Mesendoderm (in vitro differentiated cells): ENCODE results near the gene TMEM115.

ENCODE experiments used
- DNase-seq: peaks from one replicate; pipeline ENCODE4 v3.0.0; 2013
- H2AK5ac ChIP-seq: 2 replicates; pipeline ENCODE4 v1.6.1; 2013; ENCODE audit warnings: low read length, inconsistent platforms
- H2BK120ac ChIP-seq: 2 replicates; pipeline ENCODE4 v1.6.1; 2013; ENCODE audit warnings: low read depth, mild to moderate bottlenecking, low read length, moderate library complexity, mixed read lengths
- H2BK15ac ChIP-seq: replicated peaks from 2 replicates; pipeline ENCODE4 v1.6.1; 2013; ENCODE audit warnings: low read depth, mild to moderate bottlenecking, moderate library complexity
- H2BK5ac ChIP-seq: 2 replicates; pipeline ENCODE4 v1.6.1; 2013; ENCODE audit warnings: low read length, inconsistent platforms
- H3K18ac ChIP-seq: 2 replicates; pipeline ENCODE4 v1.6.1; 2013; ENCODE audit warnings: mild to moderate bottlenecking, low read length, mixed read lengths
- H3K23ac ChIP-seq: one replicate; pipeline ENCODE4 v1.6.1; 2013; ENCODE audit warnings: low read length
- H3K27ac ChIP-seq: 2 replicates; pipeline ENCODE4 v1.5.1; 2013; ENCODE audit warnings: low read depth, mild to moderate bottlenecking, inconsistent platforms, low read length, moderate library complexity
- H3K27me3 ChIP-seq: 2 replicates; pipeline ENCODE4 v1.6.1; 2013; ENCODE audit warnings: low read length, control low read depth, mild to moderate bottlenecking, inconsistent platforms; ENCODE audit not compliant: insufficient read depth, poor library complexity
- H3K36me3 ChIP-seq: 2 replicates; pipeline ENCODE4 v1.6.1; 2013; ENCODE audit warnings: low read length, inconsistent platforms; ENCODE audit not compliant: control insufficient read depth, insufficient read depth
- H3K4ac ChIP-seq: one replicate; pipeline ENCODE4 v1.6.1; 2013; ENCODE audit warnings: low read depth, mild to moderate bottlenecking, low read length, moderate library complexity
- H3K4me1 ChIP-seq: 2 replicates; pipeline ENCODE4 v1.6.1; 2013; ENCODE audit warnings: low read depth, low read length, inconsistent platforms; ENCODE audit not compliant: control insufficient read depth
- H3K4me2 ChIP-seq: 2 replicates; pipeline ENCODE4 v1.6.1; 2013; ENCODE audit warnings: low read length
- H3K4me3 ChIP-seq: 2 replicates; pipeline ENCODE4 v1.5.1; 2013; ENCODE audit warnings: mild to moderate bottlenecking, low read length
- H3K56ac ChIP-seq: one replicate; pipeline ENCODE4 v1.6.1; 2013; ENCODE audit warnings: low read length
- H3K79me1 ChIP-seq: 2 replicates; pipeline ENCODE4 v1.6.1; 2013; ENCODE audit warnings: low read length, inconsistent platforms
- H3K79me2 ChIP-seq: 2 replicates; pipeline ENCODE4 v1.6.1; 2013; ENCODE audit warnings: mild to moderate bottlenecking, low read length; ENCODE audit not compliant: control insufficient read depth, insufficient read depth
- H3K9ac ChIP-seq: 2 replicates; pipeline ENCODE4 v1.6.1; 2013; ENCODE audit warnings: low read length, inconsistent platforms
- H4K5ac ChIP-seq: one replicate; pipeline ENCODE4 v1.6.1; 2013; ENCODE audit warnings: low read length
- H4K8ac ChIP-seq: one replicate; pipeline ENCODE4 v1.6.1; 2013; ENCODE audit warnings: low read depth, mild to moderate bottlenecking, control low read depth, low read length, moderate library complexity
- WGBS: extraction: QIAGEN DNeasy Blood & Tissue Kit; methylation state at CpG from one replicate; pipeline ENCODE4 v1.1.7; 2013; ENCODE audit warnings: low lambda C conversion rate, missing lambda C conversion rate; ENCODE audit not compliant: insufficient coverage; ENCODE audit errors: extremely low coverage; 5-methylcytosine and 5-hydroxymethylcytosine counted together

The TMEM115 gene

DNA sequence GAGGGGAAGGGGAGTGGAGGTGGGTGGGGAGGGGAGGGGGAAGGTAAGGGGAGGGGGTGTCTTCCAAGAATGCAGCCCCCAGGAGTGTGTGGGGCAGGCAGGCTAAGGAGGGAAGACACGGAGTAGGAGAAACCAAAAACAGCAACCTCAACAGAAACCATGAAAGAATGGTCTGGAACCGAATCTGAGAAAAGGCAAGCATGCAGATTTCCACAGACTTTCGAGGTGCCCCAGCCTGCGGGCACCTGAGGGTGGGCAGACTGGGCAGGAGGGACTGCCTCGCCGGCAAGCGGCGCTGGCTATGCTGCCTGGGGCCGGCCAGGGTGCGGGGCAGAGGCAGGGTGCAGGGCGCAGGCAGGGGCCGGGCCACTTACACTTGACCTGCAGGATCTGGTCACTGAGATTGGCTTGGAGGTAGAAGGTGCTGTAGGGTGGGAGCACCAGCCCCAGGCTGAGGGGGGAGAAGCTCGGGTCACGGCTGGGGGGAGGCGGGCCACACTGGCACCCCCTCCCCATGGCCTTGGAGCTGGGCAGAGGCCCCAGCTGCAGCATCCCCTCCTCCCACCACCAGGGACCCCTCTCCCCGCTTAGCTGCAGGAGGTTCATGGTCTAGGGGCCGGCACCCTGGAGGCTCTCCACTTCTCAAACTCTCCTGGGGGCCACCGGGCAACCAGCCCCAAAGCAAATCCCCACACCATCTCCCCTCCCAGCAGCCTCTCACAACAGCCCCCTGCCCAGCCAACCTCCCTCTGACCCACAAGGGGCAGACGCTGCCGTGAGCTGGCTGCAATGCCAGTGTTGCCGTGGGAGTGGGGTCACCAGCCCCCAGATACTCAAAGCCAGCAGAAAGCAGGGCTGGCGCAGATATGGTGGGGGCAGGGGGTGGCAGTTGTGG is 15.3 kb upstream of the TMEM115 start:
- H3K4me3 ChIP-seq: no peak overlapping the region
- H4K5ac ChIP-seq: no peak overlapping the region
- no peaks in the 10 kb centered on the region for H3K36me3 ChIP-seq
- no peak overlapping the region for H2BK120ac ChIP-seq
- H3K79me1 ChIP-seq: no peaks in the 10 kb centered on the region
- H3K9ac ChIP-seq: no peak overlapping the region
- H3K23ac ChIP-seq: peak overlapping the region; percentile 16
- no peak overlapping the region for H4K8ac ChIP-seq
- H3K4ac ChIP-seq: no peak overlapping the region
- no peak overlapping the region for H2BK5ac ChIP-seq
- no peak overlapping the region for H3K4me2 ChIP-seq
- peak overlapping the region; percentile 73 for H3K56ac ChIP-seq
- no peak for DNase-seq
- H3K27ac ChIP-seq: no peak overlapping the region
- H3K79me2 ChIP-seq: no peaks in the 10 kb centered on the region
- H3K18ac ChIP-seq: peak overlapping the region; percentile 3
- H3K4me1 ChIP-seq: peaks cover 3% of the 10 kb centered on the region
- no peak overlapping the region for H2AK5ac ChIP-seq
- WGBS: no CpG with 5 or more reads among the region's 22 CpGs
- H3K27me3 ChIP-seq: no peaks in the 10 kb centered on the region
- H2BK15ac ChIP-seq: no peak overlapping the region

DNA sequence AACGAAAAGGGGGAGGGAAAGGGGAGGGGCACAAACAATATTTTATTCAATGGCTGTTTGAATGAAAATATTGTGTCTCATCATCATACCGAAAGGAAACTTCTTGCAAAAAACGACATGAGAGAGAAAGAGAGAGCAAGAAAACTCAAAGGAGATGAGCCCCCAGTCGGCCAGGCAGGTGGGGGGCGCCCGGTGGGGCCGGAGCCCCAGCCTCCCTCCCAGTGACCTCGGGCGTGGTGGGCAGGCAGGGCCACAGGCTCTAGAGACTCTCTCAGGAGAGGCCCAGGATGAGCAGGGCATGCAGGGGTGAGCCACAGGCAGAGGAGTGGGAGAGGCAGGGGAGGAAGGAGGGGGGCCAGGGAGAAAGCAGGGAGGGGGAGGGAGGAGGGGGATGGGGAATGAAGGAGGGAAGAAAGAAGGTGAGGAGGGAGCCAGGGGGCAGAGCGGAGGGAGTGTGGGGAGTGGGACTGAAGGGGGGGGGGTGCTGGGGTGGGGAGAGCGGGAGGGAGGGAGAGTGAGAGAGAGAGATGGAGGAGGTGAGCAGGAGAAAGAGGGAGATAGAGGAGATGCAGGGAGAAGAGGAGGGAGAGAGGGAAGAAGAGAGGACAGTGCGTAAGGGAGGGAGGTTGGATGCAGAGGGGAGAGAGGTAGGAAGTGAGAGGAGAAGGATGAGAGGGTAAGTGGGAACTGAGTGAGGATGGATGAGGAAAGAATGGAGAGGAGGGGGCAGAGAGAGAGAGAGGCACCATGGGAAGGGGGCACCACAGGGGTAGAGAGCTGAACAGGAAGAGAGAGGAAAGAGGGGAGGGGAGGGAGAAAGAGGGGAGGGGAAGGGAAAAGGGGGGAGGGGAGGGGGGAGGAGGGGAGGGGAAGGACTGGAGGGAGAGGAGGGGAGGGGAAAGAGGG is 14.1 kb upstream of the TMEM115 start:
- no peak overlapping the region for H3K27ac ChIP-seq
- H3K4me1 ChIP-seq: peaks cover 3% of the 10 kb centered on the region
- H3K4me2 ChIP-seq: no peak overlapping the region
- H3K18ac ChIP-seq: no peak overlapping the region
- peak; percentile 61 for DNase-seq
- no peak overlapping the region for H3K4ac ChIP-seq
- no peak overlapping the region for H3K23ac ChIP-seq
- no peak overlapping the region for H4K5ac ChIP-seq
- no peaks in the 10 kb centered on the region for H3K79me2 ChIP-seq
- no peak overlapping the region for H3K4me3 ChIP-seq
- H2BK15ac ChIP-seq: no peak overlapping the region
- H3K36me3 ChIP-seq: no peaks in the 10 kb centered on the region
- WGBS: no CpG with 5 or more reads among the region's 12 CpGs
- no peak overlapping the region for H3K9ac ChIP-seq
- no peaks in the 10 kb centered on the region for H3K27me3 ChIP-seq
- no peak overlapping the region for H2BK120ac ChIP-seq
- peak overlapping the region; percentile 40 for H2BK5ac ChIP-seq
- no peaks in the 10 kb centered on the region for H3K79me1 ChIP-seq
- H4K8ac ChIP-seq: no peak overlapping the region
- H2AK5ac ChIP-seq: no peak overlapping the region
- H3K56ac ChIP-seq: peak overlapping the region; percentile 79

DNA sequence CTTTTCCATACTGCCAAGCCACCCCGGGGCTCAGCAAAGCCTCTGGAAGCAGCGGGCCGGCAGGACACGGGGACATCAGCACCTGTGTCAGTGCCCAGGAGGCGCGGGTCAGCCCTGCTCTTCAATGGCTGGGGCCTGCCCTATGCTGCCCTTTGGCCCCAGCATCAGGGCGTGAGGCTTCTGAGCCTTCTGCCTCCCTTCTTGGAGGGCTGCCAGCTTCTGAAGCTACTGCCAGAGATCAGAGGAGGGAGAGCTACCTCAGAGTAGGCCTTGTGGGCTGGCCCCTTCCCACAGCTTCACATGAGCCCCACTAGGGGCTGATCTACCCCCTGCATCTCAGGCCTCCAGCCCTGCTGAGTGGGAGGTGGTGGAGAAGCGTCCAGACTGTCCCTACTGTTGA is 13.0 kb upstream of the TMEM115 start:
- Histone ChIP-seq H3K9ac (no peak overlapping the region), H4K8ac (no peak overlapping the region), H3K4ac (no peak overlapping the region), H3K79me1 (no peaks in the 10 kb centered on the region), H3K36me3 (no peaks in the 10 kb centered on the region), H3K4me1 (peaks cover 3% of the 10 kb centered on the region), H3K4me2 (no peak overlapping the region), H2BK15ac (no peak overlapping the region), H3K4me3 (no peak overlapping the region), H2BK120ac (no peak overlapping the region), H3K18ac (no peak overlapping the region), H3K27ac (no peak overlapping the region), H3K79me2 (no peaks in the 10 kb centered on the region), H3K56ac (no peak overlapping the region), H3K23ac (no peak overlapping the region), H2AK5ac (no peak overlapping the region), H2BK5ac (no peak overlapping the region), H4K5ac (no peak overlapping the region), H3K27me3 (no peaks in the 10 kb centered on the region)
- WGBS: no CpG with 5 or more reads among the region's 8 CpGs
- DNase-seq: no peak

DNA sequence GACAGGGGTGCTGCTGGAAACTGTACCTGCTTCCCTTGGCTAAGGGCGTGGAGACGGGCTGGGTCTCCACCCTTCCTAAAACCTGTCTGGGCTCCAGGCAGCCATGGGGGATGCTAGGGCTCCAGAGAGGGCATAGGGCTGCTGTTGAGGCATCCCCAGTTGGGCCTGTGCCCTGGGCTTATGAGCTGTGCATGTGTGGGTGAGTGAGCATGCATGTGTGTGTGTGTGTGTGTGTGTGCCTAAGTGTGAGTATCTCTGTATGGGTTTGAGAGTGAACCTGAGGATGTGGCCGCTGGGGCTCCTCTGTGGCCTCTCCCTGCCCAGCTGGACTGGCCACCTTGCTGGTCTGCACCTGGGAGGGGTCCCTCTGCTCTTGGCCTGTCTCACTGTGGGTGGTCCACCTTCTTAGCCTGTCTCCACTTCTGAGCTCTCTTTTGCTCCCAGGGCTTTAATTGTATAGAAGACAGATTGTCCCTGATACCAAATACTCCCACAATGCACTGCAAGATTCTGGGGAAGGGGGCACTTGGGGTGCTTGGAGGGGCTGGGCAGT is 11.9 kb upstream of the TMEM115 start:
- peak overlapping the region; percentile 12 for H3K56ac ChIP-seq
- H3K9ac ChIP-seq: peak overlapping the region; percentile 20
- no peak overlapping the region for H3K4me3 ChIP-seq
- WGBS: no CpG with 5 or more reads among the region's 3 CpGs
- no peak overlapping the region for H2BK5ac ChIP-seq
- no peak overlapping the region for H3K27ac ChIP-seq
- H3K79me2 ChIP-seq: no peaks in the 10 kb centered on the region
- H3K4ac ChIP-seq: no peak overlapping the region
- H3K4me1 ChIP-seq: peaks cover 3% of the 10 kb centered on the region
- H3K36me3 ChIP-seq: no peaks in the 10 kb centered on the region
- no peak overlapping the region for H4K8ac ChIP-seq
- H3K79me1 ChIP-seq: no peaks in the 10 kb centered on the region
- H3K18ac ChIP-seq: no peak overlapping the region
- no peaks in the 10 kb centered on the region for H3K27me3 ChIP-seq
- no peak overlapping the region for H4K5ac ChIP-seq
- H3K23ac ChIP-seq: no peak overlapping the region
- H3K4me2 ChIP-seq: no peak overlapping the region
- no peak overlapping the region for H2BK120ac ChIP-seq
- DNase-seq: no peak
- no peak overlapping the region for H2AK5ac ChIP-seq
- H2BK15ac ChIP-seq: no peak overlapping the region

DNA sequence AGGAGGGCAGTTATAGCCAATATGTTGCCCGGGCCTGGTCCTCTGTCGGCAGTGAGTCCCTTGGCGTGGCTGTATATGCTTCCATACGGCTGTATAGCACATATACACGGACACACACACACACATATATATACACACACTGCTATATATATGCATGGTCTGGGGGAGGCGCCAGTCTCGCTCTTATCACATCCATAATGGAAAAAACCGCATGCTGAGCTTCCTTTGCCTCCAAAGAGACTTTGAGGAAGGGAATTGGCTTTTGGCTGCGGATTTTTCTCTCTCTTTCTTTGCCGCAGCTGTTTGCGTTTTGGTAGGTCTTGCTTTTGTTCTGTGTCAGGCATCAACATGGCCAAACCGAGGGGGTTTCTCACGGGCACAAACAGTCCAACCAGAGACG is 11.3 kb upstream of the TMEM115 start:
- Histone ChIP-seq H3K4me1 (peaks cover 3% of the 10 kb centered on the region), H3K56ac (peak overlapping the region; percentile 12), H2AK5ac (no peak overlapping the region), H3K79me1 (no peaks in the 10 kb centered on the region), H4K8ac (no peak overlapping the region), H4K5ac (no peak overlapping the region), H3K27me3 (no peaks in the 10 kb centered on the region), H3K4me3 (no peak overlapping the region), H3K23ac (no peak overlapping the region), H3K36me3 (no peaks in the 10 kb centered on the region), H2BK15ac (no peak overlapping the region), H3K18ac (no peak overlapping the region), H3K4me2 (no peak overlapping the region), H3K27ac (no peak overlapping the region), H2BK5ac (no peak overlapping the region), H3K4ac (no peak overlapping the region), H3K9ac (peak overlapping the region; percentile 20), H3K79me2 (no peaks in the 10 kb centered on the region), H2BK120ac (no peak overlapping the region)
- DNase-seq: peak; percentile 56
- no CpG with 5 or more reads among the region's 14 CpGs for WGBS
